Lung microvascular endothelial cell (primary cell): ENCODE data around the gene UPK3A. TPM values are rescaled to one million over a fixed set of nuclear protein-coding genes. Genes with fewer than 3 reads are reported as not detected.

Experiments used
- DNase-seq, 2 donors: peaks; one replicate each; pipeline versions ENCODE4 v3.0.0 to v3.0.0-alpha.2; 2010; ENCODE audit warnings: low read depth in 2 of 2
- total RNA-seq: library from RNA; depleted of rRNA; stranded (reverse); fragments of >200 nt; gene quantifications from 2 replicates; pipeline ENCODE4 v1.2.1, GENCODE V29; 2014

UPK3A gene
- not detected in 2 replicates for total RNA-seq

DNA sequence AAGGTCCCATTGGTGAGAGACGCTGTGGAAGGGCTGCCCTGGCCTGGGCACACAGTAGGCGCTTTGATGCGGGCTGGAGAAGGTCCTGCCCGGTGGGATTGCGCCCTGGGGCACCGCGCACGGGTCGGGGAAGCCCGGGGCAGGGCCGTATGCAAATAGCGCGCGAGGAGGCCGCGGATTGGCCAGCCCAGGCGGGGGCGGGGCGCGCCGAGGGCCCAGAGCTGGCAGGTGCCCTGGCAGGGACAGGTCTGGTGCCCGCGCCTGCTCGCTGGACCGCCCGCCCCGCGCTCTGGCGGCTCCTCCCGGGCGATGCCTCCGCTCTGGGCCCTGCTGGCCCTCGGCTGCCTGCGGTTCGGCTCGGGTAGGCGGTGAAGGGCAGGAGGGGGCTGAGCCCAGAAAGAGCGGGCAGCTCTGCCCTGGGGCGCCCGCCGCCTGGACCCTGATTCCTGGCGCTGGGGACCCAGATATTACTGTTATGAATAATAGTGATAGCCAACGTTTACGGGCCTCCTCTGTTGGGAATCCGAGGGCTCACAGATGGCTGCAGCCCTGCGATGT, at the start of gene UPK3A:
UPK3A (plus strand) TSS at position 245 of the 558 bp plus-strand sequence; CDS start at position 310, 65 bp downstream.
- DNase-seq = peak in 1 of 2 donors; percentile 56

- no peak for DNase-seq
Observed at GRCh38 chr22:45235101-45235777, 49.5 kb upstream of the UPK3A start.

DNA sequence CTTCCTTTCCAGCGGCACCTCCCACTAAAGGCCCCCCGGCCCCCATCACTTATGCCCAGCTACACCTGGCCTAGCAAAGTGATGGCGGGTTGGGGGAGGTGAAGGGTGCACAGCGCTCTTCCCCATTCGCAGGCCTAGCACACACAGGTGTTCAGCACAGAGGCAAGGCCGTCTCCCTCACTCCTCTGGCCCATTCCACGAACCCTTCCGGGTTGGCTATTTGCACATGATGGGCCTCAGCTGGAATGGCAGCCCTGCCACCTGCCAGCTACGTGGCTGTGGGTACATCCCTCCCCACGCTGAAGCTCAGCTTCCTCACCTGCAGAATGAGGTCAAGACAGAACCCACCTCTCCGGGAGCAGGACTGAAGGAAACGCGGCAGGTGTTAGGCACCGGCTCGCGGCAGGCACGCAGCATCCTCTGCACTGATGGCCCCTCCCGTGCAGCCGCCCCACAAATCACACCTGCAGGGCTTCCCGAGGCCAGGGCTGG, 48.9 kb upstream of the UPK3A start:
- DNase-seq = no peak

GRCh38 chr22:45237065-45237990, 47.4 kb upstream of the UPK3A start:
- no peak for DNase-seq

DNA sequence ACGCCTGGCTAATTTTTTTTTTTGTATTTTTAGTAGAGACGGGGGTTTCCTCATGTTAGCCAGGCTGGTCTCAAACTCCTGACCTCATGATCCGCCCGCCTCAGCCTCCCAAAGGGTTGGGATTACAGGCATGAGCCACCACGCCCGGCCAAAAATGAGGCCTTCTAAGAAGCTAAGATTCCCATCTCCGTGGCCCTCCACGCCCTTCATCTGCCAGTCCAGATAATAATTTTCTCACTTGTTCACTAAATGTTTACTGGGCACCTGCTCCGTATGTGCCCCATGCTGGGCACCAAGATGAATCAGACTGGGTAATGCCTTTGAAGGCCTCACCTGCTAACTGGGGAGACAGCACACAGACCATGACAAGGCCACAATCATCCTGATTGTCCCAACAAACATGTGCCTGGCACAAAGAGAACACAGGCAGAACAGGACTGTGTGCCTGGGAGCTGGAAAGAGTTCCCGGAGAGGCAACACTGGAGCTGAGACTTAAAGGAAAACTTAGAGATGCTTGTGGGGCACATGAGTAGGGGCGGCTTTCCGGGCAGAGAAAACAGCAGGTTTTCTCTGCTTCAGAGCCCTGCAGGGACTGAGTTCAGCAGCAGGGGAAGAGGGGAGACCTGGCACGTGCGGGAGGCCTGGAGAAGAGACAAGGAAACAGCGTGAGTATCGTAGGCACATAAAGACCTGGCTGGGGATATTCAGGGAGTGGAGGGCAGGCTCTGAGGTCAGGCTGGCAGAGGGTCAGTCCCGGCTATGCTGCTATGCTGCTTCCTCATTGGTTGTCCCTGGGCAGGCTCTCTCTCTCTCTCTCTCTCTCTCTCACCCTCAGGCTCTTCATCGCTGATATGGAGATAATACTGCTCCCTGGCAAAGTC, 46.4 kb upstream of the UPK3A start:
- DNase-seq = no peak

- DNase-seq = no peak
Observed at GRCh38 chr22:45238957-45239680, 45.6 kb upstream of the UPK3A start.

GRCh38 chr22:45239681-45240051, 45.1 kb upstream of the UPK3A start:
- no peak for DNase-seq

GRCh38 chr22:45240104-45240809, 44.5 kb upstream of the UPK3A start:
- peak; percentile 23 to 38 for DNase-seq

DNA sequence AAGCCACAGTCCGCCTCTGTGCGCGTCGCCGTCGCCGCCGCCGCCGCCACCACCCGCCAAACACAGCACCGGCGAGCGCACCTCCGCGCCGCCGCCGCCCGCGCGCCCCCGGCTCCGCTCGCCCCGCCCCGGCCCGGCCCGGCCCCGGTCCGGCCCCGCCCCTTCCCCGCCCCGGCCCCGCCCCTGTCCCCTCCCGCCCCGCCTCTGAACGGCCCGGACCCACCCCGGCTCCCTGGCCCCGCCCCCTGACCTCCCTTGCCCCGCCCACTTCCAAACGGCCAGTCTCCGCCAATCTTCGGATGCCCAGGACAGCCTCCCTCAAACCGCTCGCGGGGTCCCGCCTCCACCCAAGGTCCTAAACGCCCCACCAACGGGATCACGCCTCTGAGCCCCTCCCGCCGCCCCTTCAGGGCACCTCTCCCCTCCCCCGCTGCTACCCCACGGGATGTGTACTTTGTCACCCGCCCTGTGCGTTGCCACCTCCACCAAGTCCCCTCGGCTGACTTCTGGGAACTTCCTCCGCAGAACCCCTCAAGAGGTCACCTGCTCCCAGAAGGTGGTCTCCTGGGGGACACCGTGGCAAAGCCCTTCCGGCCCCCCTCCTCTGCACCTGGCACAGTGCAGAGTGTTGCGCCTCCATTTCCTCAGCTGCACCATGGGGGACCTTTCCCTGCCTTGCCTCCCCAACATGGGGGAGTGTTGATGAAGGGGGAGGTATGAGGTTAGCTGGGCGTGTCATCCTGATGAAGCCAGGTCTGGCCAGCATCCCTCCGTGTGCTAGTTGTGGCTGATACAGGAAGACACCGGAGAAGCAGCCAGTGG, 43.7 kb upstream of the UPK3A start, which contains the start of gene KIAA0930:
KIAA0930 (minus strand) TSS at position 85 of the 822 bp plus-strand sequence. CDS start 191 bp downstream, outside the sequence.
- peak; percentile 68 to 73 for DNase-seq

DNA sequence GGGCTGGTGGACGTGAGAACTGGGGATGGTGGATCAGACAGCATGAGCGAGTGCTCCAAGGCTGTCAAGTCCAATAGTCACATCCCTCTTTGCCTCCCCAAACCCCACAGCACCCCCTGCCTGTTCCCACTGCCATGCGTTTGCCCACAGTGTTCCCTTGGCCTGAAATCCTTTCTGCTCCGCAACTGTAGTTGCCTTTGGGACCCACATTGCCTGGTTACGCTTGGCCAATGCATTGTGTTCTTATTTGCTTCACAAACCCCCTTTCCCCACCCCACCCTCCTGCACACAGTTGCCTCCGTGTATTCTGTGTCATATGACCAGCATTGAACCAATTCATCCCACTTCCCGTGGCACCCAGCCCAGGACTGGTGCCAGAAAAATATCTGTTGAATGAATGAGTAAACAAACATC, 42.0 kb upstream of the UPK3A start:
- DNase-seq = peak; percentile 51 to 89

GRCh38 chr22:45244916-45245315, 39.8 kb upstream of the UPK3A start:
- no peak for DNase-seq

GRCh38 chr22:45246060-45246985, 38.4 kb upstream of the UPK3A start:
- peak; percentile 85 to 97 for DNase-seq

DNA sequence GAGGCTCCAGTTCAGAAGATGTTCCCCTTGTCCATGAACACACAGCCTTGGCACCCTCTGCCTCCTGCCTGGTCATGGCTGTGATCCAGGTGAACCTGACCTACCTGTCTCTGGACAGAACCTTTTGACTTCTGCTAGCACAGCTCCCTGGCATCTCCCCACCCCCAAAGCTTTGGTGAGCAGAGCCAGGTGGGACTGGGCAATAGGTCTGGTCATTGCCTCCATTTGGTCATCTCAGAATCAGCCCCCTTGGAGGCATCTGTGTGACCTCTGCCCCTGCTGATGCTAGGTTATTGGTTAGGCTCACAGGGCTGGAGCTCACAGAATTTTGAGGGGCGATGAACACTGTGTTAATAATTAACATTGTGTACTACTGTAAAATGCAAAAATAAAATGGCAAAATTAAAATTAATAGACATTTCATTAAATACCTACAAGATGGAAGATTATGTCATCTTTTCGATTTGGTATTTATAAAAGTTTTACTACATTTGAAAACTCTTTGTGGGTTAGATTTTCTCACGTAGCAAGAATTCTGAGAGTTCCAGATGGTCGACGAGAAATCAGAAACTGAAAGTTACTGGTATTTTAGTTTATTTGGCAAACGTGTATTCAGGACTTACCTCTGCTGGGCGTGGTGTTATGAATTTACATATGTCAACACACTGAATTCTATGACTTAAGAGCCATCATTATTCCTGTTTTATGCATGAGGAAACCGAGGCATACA, 35.8 kb upstream of the UPK3A start:
- DNase-seq = no peak

- no peak for DNase-seq
Observed at GRCh38 chr22:45251825-45252224, 32.9 kb upstream of the UPK3A start.

DNA sequence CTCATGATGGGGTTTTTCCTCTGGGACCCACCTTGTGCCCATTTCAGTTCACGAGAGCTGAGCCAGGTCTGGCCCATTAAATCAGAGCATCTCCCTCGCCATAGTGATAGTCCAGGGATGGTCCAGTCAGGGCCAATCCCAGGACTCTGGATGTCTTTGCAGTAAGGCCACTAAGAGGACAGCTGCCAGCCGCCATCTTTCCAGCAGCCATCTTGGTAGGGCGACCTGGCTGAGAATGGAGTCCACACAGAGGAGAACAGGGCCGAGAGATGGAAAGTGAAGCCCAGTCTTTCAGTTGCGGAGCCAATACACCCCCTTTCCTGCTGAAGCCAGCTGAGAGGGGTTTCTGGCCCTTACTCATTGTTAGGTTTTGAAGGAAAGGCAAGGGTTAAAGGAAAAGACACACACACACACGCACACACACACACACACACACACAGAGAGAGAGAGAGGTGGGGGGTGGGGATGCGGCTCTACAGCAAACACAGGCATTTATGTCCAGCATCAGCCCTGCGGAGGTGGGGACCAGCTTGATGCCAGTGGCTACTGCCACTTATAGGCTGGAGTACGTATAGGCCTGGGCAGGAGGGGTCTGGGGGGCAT, 31.6 kb upstream of the UPK3A start:
- no peak for DNase-seq

DNA sequence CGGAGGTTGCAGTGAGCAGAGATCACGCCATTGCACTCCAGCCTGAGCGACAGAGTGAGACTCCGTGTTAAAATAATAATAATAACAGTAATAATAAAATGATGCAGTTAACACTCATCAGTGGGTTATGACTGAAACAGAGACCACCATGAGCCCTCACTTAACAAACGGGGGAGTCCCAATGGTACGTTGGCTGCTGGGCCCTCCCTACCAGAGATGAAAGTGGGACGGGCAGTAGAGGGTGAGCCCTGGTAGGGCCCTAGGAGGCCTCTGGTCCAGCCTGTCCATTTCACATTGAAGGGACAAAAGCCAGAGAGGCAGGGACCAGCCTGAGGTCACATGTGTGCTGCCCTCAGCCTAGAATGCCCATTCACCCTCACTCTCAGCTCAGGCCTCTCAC, 30.4 kb upstream of the UPK3A start:
- no peak for DNase-seq
